Effector memory CD8-positive, alpha-beta T cell (primary cell): ENCODE data around the gene PKNOX1.
"Not testable (repeated sequence)": the region's sequence is repeated elsewhere in the genome, so short reads cannot be mapped to it uniquely, and the experiment has no call there.

Experiments used
- ATAC-seq: fragments of 150-1000 bp; cut with Tn5 transposase; replicated peaks from 2 replicates; pipeline ENCODE4 v1.10.0; 2021; ENCODE audit warnings: mild to moderate bottlenecking, moderate library complexity
- DNase-seq, 3 experiments: peaks; one replicate each; pipeline ENCODE4 v3.0.0; 2021
- H3K27ac Mint-ChIP-seq, 2 donors: one replicate each; pipeline ENCODE4 v1.8.0; 2022; ENCODE audit warnings: mild to moderate bottlenecking in 2 of 2, mixed read lengths in 2 of 2, moderate library complexity in 2 of 2
- H3K27me3 Mint-ChIP-seq, 2 donors: one replicate each; pipeline ENCODE4 v1.8.0; 2022; ENCODE audit warnings: mixed read lengths in 2 of 2
- H3K36me3 Mint-ChIP-seq: one replicate; pipeline ENCODE4 v1.8.0; 2022; ENCODE audit warnings: mild to moderate bottlenecking, moderate library complexity, mixed read lengths; ENCODE audit not compliant: insufficient read depth
- H3K4me1 Mint-ChIP-seq, 2 donors: one replicate each; pipeline ENCODE4 v1.8.0; 2022; ENCODE audit warnings: low read depth in 2 of 2, mixed read lengths in 2 of 2
- H3K4me3 Mint-ChIP-seq, 2 donors: one replicate each; pipeline ENCODE4 v1.8.0; 2022; ENCODE audit warnings: mild to moderate bottlenecking in 2 of 2, mixed read lengths in 2 of 2, moderate library complexity in 2 of 2
- H3K9me3 Mint-ChIP-seq, 2 donors: one replicate each; pipeline ENCODE4 v1.8.0; 2022; ENCODE audit warnings: mixed read lengths in 2 of 2

Gene PKNOX1

DNA sequence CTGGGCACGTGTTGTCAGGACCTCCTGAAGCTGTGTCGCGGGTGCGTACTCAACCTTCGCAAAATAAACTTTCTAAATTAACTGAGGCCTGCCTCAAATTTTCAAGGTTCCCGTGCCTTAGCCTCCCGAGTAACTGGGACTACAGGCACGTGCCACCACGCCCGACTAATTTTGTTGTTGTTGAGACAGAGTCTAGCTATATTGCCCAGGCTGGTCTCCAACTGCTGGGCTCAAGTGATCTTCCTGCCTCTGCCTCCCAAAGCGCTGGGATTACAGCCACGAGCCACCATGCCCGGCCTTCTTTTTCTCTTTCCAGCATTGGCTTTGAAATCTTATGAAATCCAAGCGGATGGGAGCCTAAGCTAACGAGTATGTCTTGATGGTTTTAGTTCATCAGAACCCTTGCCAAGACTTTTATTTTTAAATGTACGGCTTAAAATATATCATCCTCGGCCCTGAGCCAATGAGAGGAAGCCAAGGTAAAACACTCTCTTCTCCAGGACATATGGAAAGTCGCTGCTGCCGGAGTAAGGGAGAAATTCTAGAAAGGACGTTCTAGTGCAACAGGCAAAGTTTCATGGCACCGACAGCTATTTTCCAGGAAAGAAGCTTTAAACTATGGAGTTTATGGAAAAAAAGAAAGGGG lies 36.3 kb upstream of the PKNOX1 start:
- no peaks in the 10 kb centered on the region for H3K27me3 Mint-ChIP-seq
- H3K36me3 Mint-ChIP-seq = no peaks in the 10 kb centered on the region
- no peaks in the 10 kb centered on the region for H3K4me1 Mint-ChIP-seq

DNA sequence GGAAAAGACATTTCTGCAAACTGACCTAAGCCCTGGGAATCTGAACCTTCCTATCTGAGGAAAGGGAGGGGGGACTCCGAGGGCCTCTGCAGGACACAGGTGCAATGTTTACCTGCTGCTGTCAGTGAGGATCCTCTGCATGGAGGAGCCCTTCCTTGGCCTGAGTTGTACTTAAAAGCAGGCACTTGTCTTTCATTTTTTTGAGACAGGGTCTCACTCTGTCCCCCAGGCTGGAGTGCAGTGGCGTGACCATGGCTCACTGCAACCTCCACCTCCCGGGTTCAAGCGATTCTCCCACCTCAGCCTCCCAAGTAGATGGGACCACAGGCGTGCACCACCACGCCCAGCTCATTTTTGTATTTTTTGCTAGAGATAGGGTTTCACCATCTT lies 35.8 kb upstream of the PKNOX1 start:
- H3K36me3 Mint-ChIP-seq, ATAC-seq, H3K27me3 Mint-ChIP-seq, H3K9me3 Mint-ChIP-seq, H3K4me1 Mint-ChIP-seq, DNase-seq, H3K4me3 Mint-ChIP-seq, H3K27ac Mint-ChIP-seq: not testable (repeated sequence)

More for the DNA sequence above, 36.3 kb upstream of the PKNOX1 start:
- no peaks in the 10 kb centered on the region for H3K9me3 Mint-ChIP-seq
- no peak for ATAC-seq
- no peak for DNase-seq
- H3K4me3 Mint-ChIP-seq = no peak overlapping the region
- no peak overlapping the region for H3K27ac Mint-ChIP-seq

DNA sequence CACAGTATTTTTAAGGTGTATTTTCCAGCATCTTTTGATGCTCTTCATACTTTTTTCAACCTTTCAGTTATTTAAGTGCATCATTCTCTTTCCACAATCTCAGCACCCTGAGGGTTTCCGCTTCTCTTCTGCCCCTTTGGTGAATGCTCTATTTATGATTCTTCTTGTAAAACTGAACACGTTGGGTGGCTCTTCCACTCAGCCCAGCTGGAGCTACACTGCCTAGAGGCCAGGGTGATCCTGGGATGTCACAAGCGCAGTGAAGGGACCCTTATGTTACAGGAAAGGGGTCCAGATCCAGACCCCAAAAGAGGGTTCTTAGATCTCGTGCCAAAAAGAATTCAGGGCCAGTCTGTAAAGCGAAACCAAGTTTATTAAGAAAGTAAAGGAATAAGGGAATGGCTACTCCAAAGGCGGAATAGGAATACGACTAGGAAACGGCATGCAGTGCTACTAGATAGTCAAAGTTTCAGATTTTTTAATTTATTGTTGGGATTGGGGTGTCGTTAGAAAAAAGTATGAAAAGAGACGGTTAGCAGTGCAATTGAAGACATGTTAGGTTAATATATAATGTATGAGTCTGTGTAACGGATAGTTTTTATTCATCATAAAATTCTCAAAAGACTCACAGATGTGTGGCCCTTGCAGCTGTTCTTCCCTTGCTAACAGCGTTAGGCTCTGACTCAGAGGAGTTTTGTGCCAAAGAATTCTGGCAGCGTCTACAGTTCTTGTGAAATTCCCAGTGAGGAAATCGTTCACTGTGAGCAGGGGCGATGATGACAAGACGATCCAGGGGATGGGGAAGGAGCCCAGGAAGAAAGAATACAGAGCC lies 34.6 kb upstream of the PKNOX1 start:
- no peaks in the 10 kb centered on the region for H3K9me3 Mint-ChIP-seq
- DNase-seq (no peak), ATAC-seq (no peak)
- H3K27ac Mint-ChIP-seq = no peak overlapping the region
- no peaks in the 10 kb centered on the region for H3K4me1 Mint-ChIP-seq
- no peak overlapping the region for H3K4me3 Mint-ChIP-seq
- H3K27me3 Mint-ChIP-seq = no peaks in the 10 kb centered on the region
- no peaks in the 10 kb centered on the region for H3K36me3 Mint-ChIP-seq

DNA sequence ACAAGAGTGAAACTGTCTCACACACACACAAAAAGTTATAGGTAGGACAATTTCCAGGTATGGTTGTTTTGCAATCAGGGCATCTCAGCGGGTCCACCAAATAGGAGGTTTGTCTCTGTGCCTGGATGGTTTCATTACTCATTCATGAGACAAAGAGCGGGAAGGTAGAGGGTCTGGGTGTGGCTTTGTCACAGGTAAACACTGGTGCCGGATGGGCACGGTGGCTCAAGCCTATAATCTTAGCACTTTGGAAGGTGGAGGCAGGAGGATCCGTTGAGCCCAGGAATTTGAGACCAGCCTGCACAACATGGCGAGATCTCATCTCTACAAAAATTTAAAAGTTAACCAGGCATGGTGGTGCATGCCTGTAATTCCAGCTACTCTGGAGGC lies 32.7 kb upstream of the PKNOX1 start:
- Mint-ChIP-seq H3K27ac (no peak overlapping the region), H3K4me1 (no peaks in the 10 kb centered on the region), H3K4me3 (no peak overlapping the region), H3K36me3 (no peaks in the 10 kb centered on the region), H3K9me3 (no peaks in the 10 kb centered on the region), H3K27me3 (no peaks in the 10 kb centered on the region)
- ATAC-seq (no peak), DNase-seq (no peak)

DNA sequence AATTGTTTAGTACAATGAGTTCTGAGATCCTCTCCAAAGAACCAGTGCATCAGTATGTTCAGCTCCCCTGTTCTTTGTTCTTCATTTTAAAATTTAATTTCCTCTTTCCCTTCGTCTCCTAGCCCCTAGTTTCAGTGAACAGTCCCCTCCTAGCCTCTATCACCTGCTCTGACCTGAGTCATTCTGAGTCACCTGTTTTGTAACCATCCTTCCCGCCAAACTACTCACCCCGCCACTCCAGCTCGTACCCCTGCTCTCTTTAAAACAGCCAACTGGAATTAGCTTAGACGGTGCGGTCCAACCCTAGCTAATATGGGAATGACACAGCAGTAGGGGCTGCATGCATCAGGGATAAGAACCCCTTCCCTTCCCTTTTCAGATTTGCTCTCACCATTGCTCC lies 32.1 kb upstream of the PKNOX1 start:
- Mint-ChIP-seq H3K27ac (peak overlapping the region in 1 of 2 donors; percentile 10), H3K4me3 (no peak overlapping the region), H3K27me3 (no peaks in the 10 kb centered on the region), H3K9me3 (no peaks in the 10 kb centered on the region), H3K36me3 (no peaks in the 10 kb centered on the region), H3K4me1 (no peaks in the 10 kb centered on the region)
- no peak for DNase-seq
- no peak for ATAC-seq

DNA sequence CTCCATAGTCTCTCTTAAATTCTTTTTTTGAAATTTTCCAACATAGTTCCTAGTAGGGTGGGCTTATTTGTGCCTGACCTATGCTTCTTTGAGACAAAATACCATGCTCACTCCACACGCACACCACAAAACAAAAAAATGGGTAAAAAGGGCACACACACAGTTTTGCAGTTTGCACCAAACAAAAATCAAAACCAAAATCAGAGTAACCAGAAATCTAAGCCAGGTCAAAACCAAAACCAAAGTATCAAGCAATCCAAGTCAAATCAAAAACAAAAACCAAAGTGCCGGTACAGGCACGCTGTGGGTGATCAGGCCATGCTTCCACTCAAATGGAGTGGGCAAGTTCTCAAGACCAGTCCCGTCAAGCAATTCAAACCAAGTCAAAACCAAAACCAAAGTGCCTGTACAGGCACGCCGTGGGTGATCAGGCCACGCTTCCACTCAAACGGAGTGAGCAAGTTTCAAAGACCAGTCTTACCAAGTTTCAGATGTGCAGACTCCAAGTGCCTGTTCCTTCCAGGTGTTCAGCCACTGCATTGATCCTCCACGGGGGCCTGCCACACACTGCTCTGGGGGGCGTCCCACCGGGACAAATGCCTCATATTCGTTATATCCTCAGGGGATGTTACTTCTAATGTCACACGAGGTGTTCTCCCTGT lies 25.1 kb upstream of the PKNOX1 start:
- H3K4me1 Mint-ChIP-seq, ATAC-seq, H3K9me3 Mint-ChIP-seq, H3K27ac Mint-ChIP-seq, DNase-seq, H3K4me3 Mint-ChIP-seq, H3K36me3 Mint-ChIP-seq: not testable (repeated sequence)
- H3K27me3 Mint-ChIP-seq = peaks cover 9 to 16% of the 10 kb centered on the region in 2 donors

DNA sequence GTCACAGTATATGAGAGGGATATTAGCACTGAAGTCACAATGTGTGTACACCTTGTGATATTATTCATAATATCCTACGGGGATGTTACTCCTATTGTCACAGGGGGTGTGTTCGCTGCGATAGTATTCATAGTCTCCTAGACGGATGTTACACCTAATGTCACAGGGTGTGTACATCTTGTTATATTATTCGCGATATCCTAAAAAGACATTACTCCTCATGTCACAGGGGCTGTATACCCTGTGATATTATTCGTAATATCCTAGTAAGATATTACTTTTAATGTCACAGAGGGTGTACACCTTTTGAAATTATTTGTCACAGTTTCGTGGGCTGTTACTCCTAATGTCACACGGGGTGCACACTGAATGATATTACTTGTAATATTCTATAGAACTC lies 23.2 kb upstream of the PKNOX1 start:
- H3K9me3 Mint-ChIP-seq, H3K36me3 Mint-ChIP-seq, H3K4me3 Mint-ChIP-seq, ATAC-seq, H3K27ac Mint-ChIP-seq, H3K4me1 Mint-ChIP-seq, DNase-seq: not testable (repeated sequence)
- H3K27me3 Mint-ChIP-seq = peaks cover 9 to 16% of the 10 kb centered on the region in 2 donors

DNA sequence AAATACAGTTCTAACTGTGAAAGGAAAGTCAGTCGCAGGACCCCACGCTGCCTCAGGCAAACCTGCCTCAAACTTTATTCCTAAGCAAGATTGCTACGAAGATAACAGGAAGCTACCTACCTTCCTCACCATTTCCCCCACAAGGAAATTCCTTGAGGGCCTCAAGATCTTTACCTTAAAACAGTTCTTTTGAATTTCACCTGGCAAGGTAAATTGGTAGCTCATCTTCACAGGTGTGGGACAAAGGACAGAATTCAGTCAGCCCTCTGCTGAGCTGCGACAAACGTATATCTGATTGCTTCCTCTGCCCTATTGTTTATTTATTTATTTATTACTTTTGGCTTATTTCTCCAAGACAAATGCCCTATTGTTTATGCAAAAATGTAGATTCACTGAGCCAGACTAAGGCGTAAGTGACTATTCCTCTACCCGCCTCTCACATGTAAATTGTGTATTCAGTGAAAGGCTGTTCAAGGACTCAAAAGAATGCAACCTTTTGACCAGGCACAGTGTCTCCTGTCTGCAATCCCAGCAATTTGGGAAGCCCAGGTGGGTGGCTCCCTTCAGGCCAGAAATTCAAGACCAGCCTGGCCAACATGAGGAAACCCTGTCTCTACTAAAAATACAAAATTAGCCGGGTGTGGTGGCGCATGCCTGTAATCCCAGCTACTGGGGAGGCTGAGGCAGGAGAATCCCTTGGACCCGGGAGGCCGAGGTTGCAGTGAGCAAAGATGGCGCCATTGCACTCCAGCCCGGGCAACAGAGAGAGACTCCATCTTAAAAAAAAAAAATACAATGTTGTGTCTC lies 17.3 kb upstream of the PKNOX1 start:
- Mint-ChIP-seq H3K4me3 (no peak overlapping the region), H3K27me3 (peaks cover 5 to 9% of the 10 kb centered on the region in 2 donors), H3K4me1 (peaks cover 4 to 10% of the 10 kb centered on the region in 2 donors), H3K9me3 (no peaks in the 10 kb centered on the region), H3K36me3 (no peaks in the 10 kb centered on the region), H3K27ac (no peak overlapping the region)
- no peak for DNase-seq
- peak; percentile 66 for ATAC-seq

DNA sequence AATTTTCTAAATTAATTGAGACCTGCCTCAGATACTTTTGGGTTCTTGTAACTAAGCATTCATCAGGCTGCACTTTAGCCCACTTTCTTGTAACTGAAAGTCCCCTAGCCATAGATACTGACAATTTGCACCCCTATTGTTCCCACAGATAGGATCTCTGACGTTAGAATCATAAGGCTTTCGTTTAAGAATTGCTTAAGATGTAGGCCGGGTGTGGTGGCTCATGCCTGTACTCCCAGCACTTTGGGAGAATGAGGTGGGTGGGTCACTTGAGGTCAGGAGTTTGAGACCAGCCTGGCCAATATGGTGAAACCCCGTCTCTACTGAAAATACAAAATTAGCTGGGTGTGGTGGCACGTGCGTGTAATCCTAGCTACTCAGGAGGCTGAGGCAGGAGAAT lies 16.2 kb upstream of the PKNOX1 start:
- not testable (repeated sequence) for ATAC-seq, H3K36me3 Mint-ChIP-seq, H3K9me3 Mint-ChIP-seq, H3K27me3 Mint-ChIP-seq, H3K4me1 Mint-ChIP-seq, H3K4me3 Mint-ChIP-seq, DNase-seq
- H3K27ac Mint-ChIP-seq = peak overlapping the region in 1 of 2 donors; percentile 89

DNA sequence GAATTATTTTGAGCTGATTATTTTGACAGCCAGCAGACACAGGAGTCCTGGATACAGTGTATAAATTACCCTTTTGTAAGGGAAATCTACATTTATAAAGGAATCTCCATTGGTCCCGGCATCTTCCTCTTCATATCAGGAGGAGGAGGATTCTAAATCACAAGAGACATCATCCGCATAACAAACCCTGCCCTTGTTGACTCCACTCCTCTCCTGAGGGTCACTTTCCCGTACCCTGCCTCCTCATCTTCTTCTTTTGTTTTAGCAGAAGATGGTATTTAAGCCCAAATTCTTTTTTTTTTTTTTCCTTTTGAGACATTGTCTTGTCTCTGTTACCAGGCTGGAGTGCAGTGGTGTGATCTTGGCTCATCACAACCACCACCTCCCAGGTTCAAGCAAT lies 14.6 kb upstream of the PKNOX1 start:
- no peak for ATAC-seq
- Mint-ChIP-seq H3K4me3 (no peak overlapping the region), H3K9me3 (no peaks in the 10 kb centered on the region), H3K36me3 (no peaks in the 10 kb centered on the region), H3K4me1 (peaks cover 4 to 10% of the 10 kb centered on the region in 2 donors), H3K27ac (peak overlapping the region in 1 of 2 donors; percentile 17), H3K27me3 (no peaks in the 10 kb centered on the region)
- DNase-seq = no peak

DNA sequence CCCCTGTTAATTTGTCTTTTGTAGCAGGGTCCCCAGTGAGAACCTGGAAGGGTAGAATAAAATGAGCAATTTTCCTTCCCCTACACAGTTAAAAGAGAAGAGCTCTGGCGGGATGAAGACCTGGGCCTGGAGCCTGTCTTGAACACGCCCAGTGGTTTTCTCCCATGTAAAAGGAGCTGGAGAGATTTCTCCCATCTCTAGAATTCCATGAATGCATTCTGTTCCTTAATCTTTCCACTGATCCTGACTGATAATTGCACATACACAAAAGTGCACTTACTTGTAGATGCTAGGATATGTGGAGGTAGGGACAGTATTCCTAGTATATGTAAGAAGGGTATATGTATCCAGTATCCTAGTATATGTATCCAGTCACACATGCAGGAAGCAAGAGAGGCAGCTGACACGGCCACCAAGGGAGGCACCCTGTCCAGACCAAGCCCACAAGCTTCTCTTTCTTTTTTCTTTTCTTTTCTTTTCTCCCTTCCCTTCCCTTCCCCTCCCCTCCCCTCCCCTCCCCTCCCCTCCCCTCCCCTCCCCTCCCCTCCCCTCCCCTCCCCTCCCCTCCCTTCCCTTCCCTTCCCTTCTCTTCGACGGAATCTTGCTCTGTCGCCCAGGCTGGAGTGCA lies 11.9 kb upstream of the PKNOX1 start:
- no peak overlapping the region for H3K27ac Mint-ChIP-seq
- DNase-seq (no peak), ATAC-seq (no peak)
- peaks cover 4 to 10% of the 10 kb centered on the region in 2 donors for H3K4me1 Mint-ChIP-seq
- no peak overlapping the region for H3K4me3 Mint-ChIP-seq
- no peaks in the 10 kb centered on the region for H3K36me3 Mint-ChIP-seq
- no peaks in the 10 kb centered on the region for H3K9me3 Mint-ChIP-seq
- no peaks in the 10 kb centered on the region for H3K27me3 Mint-ChIP-seq

DNA sequence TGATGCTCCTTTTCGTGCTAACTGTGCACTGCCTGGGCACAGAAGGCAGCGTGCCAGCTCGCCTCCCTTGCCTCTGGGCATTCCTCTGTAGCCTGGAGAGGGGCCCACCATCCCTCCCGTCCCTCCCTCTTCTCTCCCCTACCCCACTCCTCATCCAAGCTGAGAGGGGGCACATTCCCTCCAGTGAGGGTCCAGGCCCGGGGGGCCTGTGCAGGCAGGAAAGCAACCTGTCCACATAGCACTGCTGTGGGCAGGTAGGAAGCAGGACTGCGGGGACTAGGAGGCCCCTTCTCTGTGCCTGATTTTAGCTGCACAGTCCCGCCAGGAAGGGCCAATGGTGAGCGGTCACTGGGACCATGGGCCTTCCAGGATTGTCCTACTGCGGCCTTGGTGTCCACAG lies 10.3 kb upstream of the PKNOX1 start:
- no peak for ATAC-seq

More for the DNA sequence above, 10.3 kb upstream of the PKNOX1 start:
- DNase-seq = no peak
- no peaks in the 10 kb centered on the region for H3K36me3 Mint-ChIP-seq
- H3K4me3 Mint-ChIP-seq = no peak overlapping the region
- peaks cover under 1 to 6% of the 10 kb centered on the region in 2 donors for H3K4me1 Mint-ChIP-seq
- no peaks in the 10 kb centered on the region for H3K9me3 Mint-ChIP-seq
- no peaks in the 10 kb centered on the region for H3K27me3 Mint-ChIP-seq
- no peak overlapping the region for H3K27ac Mint-ChIP-seq
